ENCODE measurements around the gene SLC30A1. TPM values are rescaled to one million over a fixed set of nuclear protein-coding genes. Genes with fewer than 3 reads are reported as not detected.

Gene SLC30A1
- total and polyA plus RNA-seq, 2 of the 8 experiments (the other 6 are each of a cell fraction or from before 2014, with no cell fraction given), result 4.5 to 14.0 TPM

GRCh38 chr1:211621447-211622198 lies 42.7 kb upstream of the SLC30A1 start:
- 87% methylated on average over 9 of the region's 9 CpGs; no CpG with 5 or more reads in 1 of the 2 experiments for WGBS, 2 experiments (ENCODE audit: extremely low coverage in 1 of 2, insufficient coverage in 1 of 2, insufficient read length in 1 of 2, insufficient replicate concordance in 2 of 2, low coverage in 1 of 2, low lambda C conversion rate in 2 of 2, missing lambda C conversion rate in 1 of 2)
- Histone ChIP-seq H3K4me1 (replicated peaks in 1 of 4; ENCODE audit: control insufficient read depth in 3 of 4, insufficient read depth in 4 of 4, low read length in 3 of 4) (no peaks in the 10 kb centered on the region; a peak in 1 of 7 replicates), H4K91ac (replicated peaks; ENCODE audit: insufficient read length, low read length) (no peak overlapping the region), H3K27me3 (replicated peaks in 1 of 4; ENCODE audit: control insufficient read depth in 3 of 4, extremely low read depth in 1 of 4, insufficient read depth in 3 of 4, low read length in 3 of 4) (no peaks in the 10 kb centered on the region), H2BK15ac (ENCODE audit: low read length) (no peak overlapping the region), H2BK20ac (ENCODE audit: low read length) (no peak overlapping the region), H3K36me3 (ENCODE audit: control insufficient read depth in 2 of 4, insufficient read depth in 4 of 4, low read length in 3 of 4) (no peaks in the 10 kb centered on the region), H2AFZ (ENCODE audit: low read length) (no peak overlapping the region; the same call in 1 of the 2 replicates), H3K9me3 (ENCODE audit: insufficient read depth in 2 of 2, low read depth in 1 of 2, low read length in 1 of 2) (no peaks in the 10 kb centered on the region), H2AK5ac (ENCODE audit: low read depth, low read length) (no peak overlapping the region), H3K23ac (ENCODE audit: insufficient read length) (no peak overlapping the region), H2BK12ac (ENCODE audit: low read depth, low read length) (no peak overlapping the region), H3K79me1 (ENCODE audit: low read depth, low read length) (no peaks in the 10 kb centered on the region), H4K5ac (ENCODE audit: insufficient read length, low read depth, low read length) (no peak overlapping the region), H3K18ac (ENCODE audit: extremely low read depth, low read length) (no peak overlapping the region), H3K4me3 (ENCODE audit: extremely low read depth in 1 of 4, insufficient read depth in 2 of 4, low read depth in 3 of 4, low read length in 4 of 4) (no peak overlapping the region), H3K4ac (replicated peaks; ENCODE audit: insufficient read length, low read depth, low read length) (no peak overlapping the region), H3K23me2 (ENCODE audit: low read depth, low read length) (peaks cover 4% of the 10 kb centered on the region; the same call in 1 of the 2 replicates), H3K56ac (replicated peaks; ENCODE audit: insufficient read length, low read depth, low read length) (no peak overlapping the region), H3K9ac (replicated peaks in 1 of 4; ENCODE audit: extremely low read depth in 1 of 4, low read depth in 3 of 4, low read length in 3 of 4) (no peak overlapping the region), H4K20me1 (replicated peaks in 1 of 2; ENCODE audit: control insufficient read depth in 1 of 2, insufficient read depth in 2 of 2, low read length in 2 of 2) (no peaks in the 10 kb centered on the region), H4K8ac (ENCODE audit: extremely low read depth, insufficient read depth, low read length) (no peak overlapping the region), H3K27ac (ENCODE audit: low read depth, low read length) (no peak overlapping the region), H3K79me2 (ENCODE audit: control insufficient read depth in 1 of 2, insufficient read depth in 2 of 2, low read length in 2 of 2) (no peaks in the 10 kb centered on the region), H3K14ac (ENCODE audit: insufficient read length) (no peak overlapping the region), H3K4me2 (ENCODE audit: insufficient read depth in 1 of 2, low read depth in 2 of 2, low read length in 2 of 2) (no peak overlapping the region), H2BK120ac (replicated peaks; ENCODE audit: low read depth, low read length) (no peak overlapping the region), H2BK5ac (ENCODE audit: low read depth, low read length) (no peak overlapping the region)
- FAIRE-seq, result no peak
- TF ChIP-seq RNF2 (IDR thresholded peaks at IDR 0.05; ENCODE audit: borderline replicate concordance, low read depth, low read length, missing control alignments, poor library complexity, severe bottlenecking) (no peak), YY1 (IDR thresholded peaks at IDR 0.05; ENCODE audit: low read depth, low read length) (no peak), ATF2 (IDR thresholded peaks at IDR 0.05; ENCODE audit: low read length) (no peak), USF2 (IDR thresholded peaks at IDR 0.05; ENCODE audit: low read length) (no peak), SP1 (IDR thresholded peaks at IDR 0.05; ENCODE audit: low read depth, low read length) (no peak)
- DNase-seq (ENCODE audit: low read depth in 1 of 2, low spot score in 2 of 2), result no peak
- CTCF ChIA-PET (ENCODE audit: partially characterized antibody), result interaction anchor here (1.3 to 1.6 kb wide), 2 partner anchors 32 to 111 kb away, joined by 3 to 5 read pairs; no protein-coding TSS in a partner anchor
- POLR2A ChIA-PET (ENCODE audit: partially characterized antibody), result interaction anchor here (0.5 to 1.2 kb wide), 2 partner anchors 9 to 1460 kb away, joined by 4 read pairs; no protein-coding TSS in a partner anchor
